K562 (cell line): ENCODE results near the gene RABL6. TPM values are rescaled to one million over a fixed set of nuclear protein-coding genes. Genes with fewer than 3 reads are reported as not detected.
A peak's percentile ranks its signal among the peaks of the same experiment; 100 is the strongest.

Source experiments
- ADNP ChIP-seq: fragments of 200-800 bp; sonication (Bioruptor generic); IDR thresholded peaks from 2 replicates; pipeline ENCODE4 v1.6.1; 2016; ENCODE audit warnings: missing genetic modification characterization, missing compliant biosample characterization
- CBFA2T3 ChIP-seq: fragments of 450-650 bp; IDR thresholded peaks from 2 replicates; pipeline ENCODE4 v1.6.1; 2017
- CBX1 ChIP-seq: sonication (generic); IDR thresholded peaks from 2 replicates; pipeline ENCODE4 v1.6.1; 2016; ENCODE audit warnings: antibody characterized with exemption, low read depth, mild to moderate bottlenecking
- CBX2 ChIP-seq: fragments of 200-600 bp; sonication (generic); IDR thresholded peaks from one replicate; pipeline ENCODE4 v1.6.1; 2012; ENCODE audit warnings: mild to moderate bottlenecking, low read length, inconsistent platforms; ENCODE audit not compliant: insufficient read depth, poor library complexity, severe bottlenecking
- CREB3L1 ChIP-seq: fragments of 450-650 bp; IDR thresholded peaks from 2 replicates; pipeline ENCODE4 v1.6.1; 2014; ENCODE audit warnings: low read depth, mild to moderate bottlenecking, moderate library complexity, borderline replicate concordance
- DEAF1 ChIP-seq: fragments of 450-650 bp; formaldehyde crosslinking; IDR thresholded peaks from 2 replicates; pipeline ENCODE4 v1.4.0; 2020; ENCODE audit warnings: mild to moderate bottlenecking, moderate library complexity
- EP300 ChIP-seq: IDR thresholded peaks from 2 replicates; pipeline ENCODE4 v1.6.1; 2012; ENCODE audit warnings: low read length, improper control_type of control experiment
- FIP1L1 ChIP-seq: fragments of 200-400 bp; formaldehyde crosslinking; IDR thresholded peaks from 2 replicates; pipeline ENCODE4 v1.6.1; 2018; ENCODE audit warnings: mild to moderate bottlenecking, low read depth, low read length; ENCODE audit not compliant: poor library complexity, severe bottlenecking
- FOS ChIP-seq: IDR thresholded peaks from 3 replicates; pipeline ENCODE4 v1.6.1; 2011; ENCODE audit not compliant: insufficient read length; ENCODE audit errors: extremely low read depth
- HMG20A ChIP-seq: fragments of 450-650 bp; formaldehyde crosslinking; conservative IDR thresholded peaks from 2 replicates; pipeline ENCODE4 v1.4.0; 2020; ENCODE audit warnings: mild to moderate bottlenecking, mixed read lengths
- KLF13 ChIP-seq: fragments of 450-650 bp; IDR thresholded peaks from 2 replicates; pipeline ENCODE4 v1.6.1; 2016; ENCODE audit warnings: missing genetic modification characterization, low read depth, mild to moderate bottlenecking, missing compliant biosample characterization, moderate library complexity, borderline replicate concordance
- MEF2D ChIP-seq: conservative IDR thresholded peaks from 2 replicates; pipeline ENCODE4 v1.6.1; 2016; ENCODE audit warnings: low read depth, missing genetic modification characterization, missing compliant biosample characterization
- MITF ChIP-seq: IDR thresholded peaks from 2 replicates; pipeline ENCODE4 v1.6.1; 2014; ENCODE audit warnings: antibody characterized with exemption
- NBN ChIP-seq: fragments of 450-650 bp; IDR thresholded peaks from 2 replicates; pipeline ENCODE4 v1.6.1; 2016; ENCODE audit warnings: low read depth, mild to moderate bottlenecking
- RBFOX2 ChIP-seq: fragments of 200-400 bp; formaldehyde crosslinking; IDR thresholded peaks from 2 replicates; pipeline ENCODE4 v1.6.1; 2017; ENCODE audit warnings: low read depth, mild to moderate bottlenecking, low read length, moderate library complexity
- RBM22 ChIP-seq: fragments of 200-400 bp; formaldehyde crosslinking; IDR thresholded peaks from 2 replicates; pipeline ENCODE4 v1.6.1; 2018; ENCODE audit warnings: low read length, low read depth; ENCODE audit not compliant: poor library complexity, severe bottlenecking
- SMARCB1 ChIP-seq: IDR thresholded peaks from 2 replicates; pipeline ENCODE4 v1.6.1; 2011; ENCODE audit warnings: improper control_type of control experiment, low read depth; ENCODE audit not compliant: insufficient read length
- TRIM24 ChIP-seq, 2 experiments: fragments of 450-650 bp; IDR thresholded peaks; 2 replicates each; pipeline ENCODE4 v1.6.1; 2016
- ZBTB9 ChIP-seq: fragments of 450-650 bp; formaldehyde crosslinking; IDR thresholded peaks from 2 replicates; pipeline ENCODE4 v1.4.0; 2020; ENCODE audit warnings: mild to moderate bottlenecking, moderate library complexity
- ZC3H11A ChIP-seq: IDR thresholded peaks from 2 replicates; pipeline ENCODE4 v1.6.1; 2012; ENCODE audit warnings: low read depth, low read length, improper control_type of control experiment
- ZEB2 ChIP-seq: fragments of 450-650 bp; IDR thresholded peaks from 2 replicates; pipeline ENCODE4 v1.6.1; 2016
- ZNF140 ChIP-seq: fragments of 250-450 bp; sonication (Bioruptor Pico); IDR thresholded peaks from 2 replicates; pipeline ENCODE4 v1.8.0; 2021; ENCODE audit warnings: moderate library complexity, mild to moderate bottlenecking, inconsistent platforms
- ZNF282 ChIP-seq: sonication (generic); formaldehyde crosslinking; IDR thresholded peaks from 2 replicates; pipeline ENCODE4 v1.8.1; 2023; ENCODE audit warnings: missing genetic modification reagents
- ZNF444 ChIP-seq: fragments of 250-450 bp; sonication (Bioruptor Pico); IDR thresholded peaks from 2 replicates; pipeline ENCODE4 v1.4.0; 2020; ENCODE audit warnings: mild to moderate bottlenecking, moderate library complexity
- ZNF79 ChIP-seq: fragments of 250-450 bp; sonication (Bioruptor Pico); IDR thresholded peaks from 2 replicates; pipeline ENCODE4 v1.4.0; 2020; ENCODE audit warnings: low read depth, mild to moderate bottlenecking, moderate library complexity
- polyA plus RNA-seq, 8 experiments: library from polyadenylated mRNA; depleted of rRNA in 4 of 8; stranded (reverse) in 5 of 8; unstranded in 3 of 8; fragments of >200 nt; fragmentation: Nextera tagmentation in 2 of 8; fragmentation: Illumina TruSeq in 1 of 8; extraction: Ambion mirVana in 2 of 8; extraction: Trizol in 1 of 8; gene quantifications; 2 replicates each; pipeline versions ENCODE4 v1.2.1 to v1.2.3, GENCODE V29; 2011 to 2014; ENCODE audit warnings: inconsistent platforms in 1 of 8, missing spikeins in 1 of 8
- total RNA-seq, 7 experiments: library from RNA; depleted of rRNA in 6 of 7; stranded (reverse); fragments of >200 nt in 6 of 7; fragmentation: Illumina TruSeq in 2 of 7; extraction: Trizol in 2 of 7; gene quantifications; 2 replicates each; pipeline versions ENCODE4 v1.2.1 to v1.2.3, GENCODE V29; 2011 to 2021; ENCODE audit warnings: low replicate concordance in 1 of 7

The RABL6 gene
- total and polyA plus RNA-seq, 9 of the 15 experiments (the other 6 are each of a cell fraction or from before 2014, with no cell fraction given): 5.6 to 181 (median 84.5) TPM

- TF ChIP-seq ZBTB9 (CRISPR knock-in tag) (no peak), ZNF79 (no peak), ZC3H11A (no peak), DEAF1 (CRISPR knock-in tag) (no peak), ZNF282 (CRISPR knock-in tag) (no peak), CREB3L1 (no peak), FOS (peak; percentile 66), KLF13 (tag) (no peak), NBN (no peak), MEF2D (tag) (no peak), EP300 (no peak), MITF (no peak), ADNP (tag) (no peak), RBM22 (no peak), SMARCB1 (no peak), FIP1L1 (no peak), CBX1 (peak; percentile 71; the same call in 1 of the 2 replicates), ZEB2 (no peak), TRIM24 (IDR thresholded peaks at IDR 0.05) (peak in 1 of 2 experiments; percentile 62; a peak in 1 of 4 replicates), ZNF140 (no peak), ZNF444 (CRISPR knock-in tag) (no peak), RBFOX2 (no peak), HMG20A (CRISPR knock-in tag) (no peak), CBFA2T3 (no peak), CBX2 (no peak)
Observed at GRCh38 chr9:136773386-136774044, 34.2 kb upstream of the RABL6 start (continued).
